NCI-H128 (cell line): ENCODE measurements around the gene AHCYL2.
A peak's percentile ranks its signal among the peaks of the same experiment; 100 is the strongest.
"Not testable (repeated sequence)": the region's sequence is repeated elsewhere in the genome, so short reads cannot be mapped to it uniquely, and the experiment has no call there.

Source experiments
- DNase-seq: peaks from one replicate; lab custom pipeline; 2025; ENCODE audit not compliant: unreplicated experiment; lab: John Stamatoyannopoulos, UW

AHCYL2 gene

DNA sequence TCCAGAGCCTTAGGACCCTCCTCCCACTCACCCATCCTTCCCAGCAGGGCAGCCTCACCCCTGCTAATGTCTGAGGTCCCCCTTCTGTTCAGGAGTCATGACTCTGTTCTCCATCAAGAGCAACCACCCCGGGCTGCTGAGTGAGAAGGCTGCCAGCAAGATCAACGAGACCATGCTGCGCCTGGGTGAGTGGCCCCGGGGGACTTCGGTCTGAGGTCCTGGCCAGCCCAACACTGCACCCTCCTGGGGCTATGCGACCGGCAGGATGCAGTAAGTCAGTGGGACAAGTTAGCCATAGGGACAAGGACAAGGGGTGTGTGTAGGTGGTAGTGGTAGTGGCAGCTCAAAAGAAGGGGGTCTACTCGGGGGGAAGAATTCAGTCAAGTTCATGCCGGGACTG is 16.2 kb upstream of the AHCYL2 start:
- DNase-seq: no peak

DNA sequence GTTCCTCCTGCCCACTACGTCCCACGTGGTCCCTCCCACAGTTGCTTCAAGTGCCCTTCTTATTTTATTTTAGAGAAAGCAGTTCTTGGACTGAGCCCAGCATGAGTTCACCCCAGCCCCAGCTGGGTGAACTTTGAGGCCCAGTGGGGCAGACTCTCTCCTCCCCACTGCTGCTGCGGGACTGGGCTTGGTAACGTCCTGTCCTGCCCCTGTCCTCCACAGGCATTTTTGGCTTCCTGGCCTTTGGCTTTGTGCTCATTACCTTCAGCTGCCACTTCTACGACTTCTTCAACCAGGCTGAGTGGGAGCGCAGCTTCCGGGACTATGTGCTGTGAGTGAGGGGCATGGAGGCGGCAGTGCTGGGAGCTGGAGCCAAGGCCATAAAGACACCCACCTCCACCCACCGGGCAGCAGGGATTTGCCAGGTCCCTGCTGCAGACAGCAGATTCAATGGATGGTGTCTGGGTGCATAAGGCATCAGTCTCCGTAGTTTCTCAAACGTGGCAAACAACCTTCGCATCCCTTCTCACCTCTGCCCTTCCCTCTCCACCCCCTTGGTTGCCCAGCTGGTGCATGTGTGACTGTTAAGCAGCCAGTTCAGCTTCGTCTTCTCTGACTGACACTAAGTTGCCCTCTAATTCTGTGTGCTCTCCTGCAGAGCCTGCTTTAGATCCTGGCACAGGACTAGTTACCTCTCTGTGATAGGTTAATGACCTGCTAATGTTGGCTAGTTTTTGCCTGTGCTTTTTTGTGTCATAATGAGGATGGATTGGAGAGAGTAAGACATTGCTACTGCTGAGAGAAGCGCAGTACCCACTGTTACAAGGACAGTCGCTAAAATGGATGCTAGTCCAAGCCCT is 15.5 kb upstream of the AHCYL2 start:
- DNase-seq: no peak

DNA sequence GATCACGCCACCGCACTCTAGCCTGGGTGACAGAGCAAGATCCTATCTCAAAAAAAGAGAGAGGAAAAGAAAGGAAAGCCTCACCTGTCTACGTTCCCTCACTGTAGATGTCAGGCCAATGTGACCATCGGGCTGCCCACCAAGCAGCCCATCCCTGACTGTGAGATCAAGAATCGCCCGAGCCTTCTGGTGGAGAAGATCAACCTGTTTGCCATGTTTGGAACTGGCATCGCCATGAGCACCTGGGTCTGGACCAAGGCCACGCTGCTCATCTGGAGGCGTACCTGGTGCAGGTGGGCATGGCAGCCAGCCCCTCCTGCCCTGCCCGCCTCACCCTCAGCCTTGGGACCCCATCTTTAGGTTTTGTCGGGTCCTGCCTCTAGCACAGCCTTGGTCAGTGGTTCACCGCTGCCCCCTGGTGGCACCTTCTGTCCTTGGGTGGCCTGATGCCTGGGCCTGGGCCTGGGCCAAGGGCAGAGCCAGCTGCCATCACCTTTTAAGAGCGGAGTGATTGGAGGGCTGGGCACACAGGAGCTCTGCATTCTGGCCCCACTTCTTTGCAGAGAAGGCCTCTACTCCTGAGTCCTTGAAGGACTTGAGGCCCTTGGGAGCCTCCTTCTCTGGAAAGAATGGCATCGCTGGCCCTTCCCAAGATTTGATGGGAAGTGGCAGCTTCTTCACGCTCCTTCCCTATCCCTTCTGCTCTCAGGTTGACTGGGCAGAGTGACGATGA is 14.4 kb upstream of the AHCYL2 start:
- no peak for DNase-seq

DNA sequence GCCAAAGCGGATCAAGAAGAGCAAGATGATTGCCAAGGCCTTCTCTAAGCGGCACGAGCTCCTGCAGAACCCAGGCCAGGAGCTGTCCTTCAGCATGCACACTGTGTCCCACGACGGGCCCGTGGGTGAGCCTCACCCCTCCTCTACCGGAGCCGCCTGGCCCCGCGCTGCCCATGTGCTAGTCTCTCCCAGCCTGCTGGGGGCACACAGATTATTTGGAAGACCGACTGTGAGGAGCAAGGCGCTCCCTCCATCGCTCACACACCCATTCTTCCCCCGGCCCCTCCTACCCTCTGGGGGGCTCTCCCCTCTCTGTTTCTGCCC is 13.9 kb upstream of the AHCYL2 start:
- no peak for DNase-seq

DNA sequence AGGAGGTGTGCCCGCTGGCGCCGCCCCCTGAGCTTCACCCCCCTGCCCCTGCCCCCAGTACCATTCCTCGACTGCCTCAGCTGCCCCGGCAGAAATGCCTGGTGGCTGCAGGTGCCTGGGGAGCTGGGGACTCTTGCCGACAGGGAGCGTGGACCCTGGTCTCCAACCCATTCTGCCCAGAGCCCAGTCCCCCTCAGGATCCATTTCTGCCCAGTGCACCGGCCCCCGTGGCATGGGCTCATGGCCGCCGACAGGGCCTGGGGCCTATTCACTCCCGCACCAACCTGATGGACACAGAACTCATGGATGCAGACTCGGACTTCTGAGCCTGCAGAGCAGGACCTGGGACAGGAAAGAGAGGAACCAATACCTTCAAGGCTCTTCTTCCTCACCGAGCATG is 12.7 kb upstream of the AHCYL2 start:
- no peak for DNase-seq

DNA sequence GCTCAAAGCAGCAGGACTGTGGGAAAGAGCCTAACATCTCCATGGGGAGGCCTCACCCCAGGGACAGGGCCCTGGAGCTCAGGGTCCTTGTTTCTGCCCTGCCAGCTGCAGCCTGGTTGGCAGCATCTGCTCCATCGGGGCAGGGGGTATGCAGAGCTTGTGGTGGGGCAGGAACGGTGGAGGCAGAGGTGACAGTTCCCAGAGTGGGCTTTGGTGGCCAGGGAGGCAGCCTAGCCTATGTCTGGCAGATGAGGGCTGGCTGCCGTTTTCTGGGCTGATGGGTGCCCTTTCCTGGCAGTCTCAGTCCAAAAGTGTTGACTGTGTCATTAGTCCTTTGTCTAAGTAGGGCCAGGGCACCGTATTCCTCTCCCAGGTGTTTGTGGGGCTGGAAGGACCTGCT is 12.2 kb upstream of the AHCYL2 start:
- no peak for DNase-seq

DNA sequence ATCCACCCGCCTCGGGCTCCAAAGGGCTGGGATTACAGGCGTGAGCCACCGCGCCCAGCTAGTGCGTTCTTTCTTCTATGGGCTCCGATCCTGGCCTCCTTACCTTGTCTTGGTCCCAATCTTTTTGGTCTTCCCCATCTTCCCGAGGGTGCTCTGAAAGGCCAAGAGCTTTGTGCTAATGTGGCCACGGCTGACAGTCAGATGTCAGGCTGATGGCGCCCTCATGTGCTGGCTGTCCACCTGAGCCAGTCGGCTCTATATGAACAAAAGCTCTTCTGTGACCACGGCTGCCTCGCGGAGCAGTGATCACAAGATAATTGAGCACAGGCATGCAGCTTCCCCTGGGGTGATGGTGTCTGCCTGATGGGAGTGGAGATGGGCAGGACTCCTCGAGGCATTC is 11.0 kb upstream of the AHCYL2 start:
- no peak for DNase-seq

DNA sequence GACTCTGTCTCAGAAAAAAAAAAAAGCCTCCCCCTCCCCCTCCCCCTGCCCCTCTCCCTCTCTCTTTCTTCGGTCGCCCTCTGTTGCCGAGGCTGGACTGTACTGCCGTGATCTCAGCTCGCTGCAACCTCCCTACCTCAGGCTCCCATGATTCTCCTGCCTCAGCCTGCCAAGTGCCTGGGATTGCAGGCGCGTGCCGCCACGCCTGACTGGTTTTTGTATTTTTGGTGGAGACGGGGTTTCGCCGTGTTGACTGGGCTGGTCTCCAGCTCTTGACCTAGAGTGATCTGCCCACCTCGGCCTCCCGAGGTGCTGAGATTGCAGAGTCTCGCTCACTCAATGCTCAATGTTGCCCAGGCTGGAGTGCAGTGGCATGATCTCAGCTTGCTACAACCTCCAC is 9.1 kb upstream of the AHCYL2 start:
- not testable (repeated sequence) for DNase-seq

DNA sequence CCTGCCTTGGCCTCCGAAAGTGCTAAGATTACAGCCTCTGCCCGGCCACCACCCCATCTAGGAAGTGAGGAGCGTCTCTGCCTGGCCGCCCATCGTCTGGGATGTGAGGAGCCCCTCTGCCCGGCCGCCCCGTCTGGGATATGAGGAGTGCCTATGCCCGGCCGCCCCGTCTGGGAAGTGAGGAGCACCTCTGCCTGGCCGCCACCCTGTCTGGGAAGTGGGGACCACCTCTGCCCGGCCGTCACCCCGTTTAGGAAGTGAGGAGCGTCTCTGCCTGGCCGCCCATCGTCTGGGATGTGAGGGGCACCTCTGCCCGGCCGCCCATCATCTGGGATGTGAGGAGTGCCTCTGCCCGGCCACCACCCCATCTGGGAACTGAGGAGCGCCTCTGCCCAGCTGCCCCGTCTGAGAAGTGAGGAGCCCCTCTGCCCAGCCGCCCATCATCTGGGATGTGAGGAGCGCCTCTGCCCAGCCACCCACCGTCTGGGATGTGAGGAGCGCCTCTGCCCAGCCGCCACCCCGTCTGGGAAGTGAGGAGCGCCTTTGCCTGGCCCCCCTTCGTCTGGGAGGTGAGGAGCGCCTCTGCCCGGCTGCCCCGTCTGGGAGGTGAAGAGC is 8.6 kb upstream of the AHCYL2 start:
- not testable (repeated sequence) for DNase-seq

DNA sequence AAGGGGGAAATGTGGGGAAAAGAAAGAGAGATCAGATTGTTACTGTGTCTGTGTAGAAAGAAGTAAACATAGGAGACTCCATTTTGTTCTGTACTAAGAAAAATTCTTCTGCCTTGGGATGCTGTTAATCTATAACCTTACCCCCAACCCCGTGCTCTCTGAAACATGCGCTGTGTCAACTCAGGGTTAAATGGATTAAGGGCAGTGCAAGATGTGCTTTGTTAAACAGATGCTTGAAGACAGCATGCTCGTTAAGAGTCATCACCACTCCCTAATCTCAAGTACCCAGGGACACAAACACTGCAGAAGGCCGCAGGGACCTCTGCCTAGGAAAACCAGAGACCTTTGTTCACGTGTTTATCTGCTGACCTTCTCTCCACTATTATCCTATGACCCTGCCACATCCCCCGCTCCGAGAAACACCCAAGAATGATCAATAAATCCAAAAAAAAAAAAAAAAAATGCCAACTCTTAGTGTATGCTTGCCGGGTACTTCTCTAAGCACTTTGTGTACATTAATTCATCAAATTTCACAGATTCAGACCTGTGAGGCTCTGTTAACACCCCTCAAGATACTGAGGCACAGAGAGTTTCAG is 7.9 kb upstream of the AHCYL2 start:
- DNase-seq: not testable (repeated sequence)

DNA sequence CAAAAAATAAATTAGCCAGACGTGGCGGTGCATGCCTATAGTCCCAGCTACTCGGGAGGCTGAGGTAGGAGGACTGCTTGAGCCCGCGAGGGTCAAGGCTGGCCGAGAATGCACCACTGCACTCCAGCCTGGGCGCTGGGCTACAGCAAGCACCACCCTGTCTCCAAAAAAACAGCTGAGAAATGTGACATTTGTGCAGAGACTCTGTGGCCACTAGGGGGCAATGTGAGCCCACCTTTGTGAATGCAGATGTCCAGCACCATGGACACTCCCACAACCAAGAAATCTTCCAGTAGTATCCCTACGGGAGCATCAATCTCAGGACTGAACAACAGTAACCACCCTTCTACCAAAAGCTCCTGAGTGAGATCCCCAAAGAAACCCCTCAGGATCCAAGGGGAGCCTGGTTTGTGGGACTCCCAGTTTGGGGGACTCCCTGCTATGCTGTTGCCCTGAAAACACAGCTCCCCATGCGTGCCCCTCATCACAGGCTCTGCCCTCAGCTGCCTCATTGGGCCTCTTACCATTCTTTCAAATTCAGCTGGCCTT is 6.2 kb upstream of the AHCYL2 start:
- peak; percentile 80 for DNase-seq

DNA sequence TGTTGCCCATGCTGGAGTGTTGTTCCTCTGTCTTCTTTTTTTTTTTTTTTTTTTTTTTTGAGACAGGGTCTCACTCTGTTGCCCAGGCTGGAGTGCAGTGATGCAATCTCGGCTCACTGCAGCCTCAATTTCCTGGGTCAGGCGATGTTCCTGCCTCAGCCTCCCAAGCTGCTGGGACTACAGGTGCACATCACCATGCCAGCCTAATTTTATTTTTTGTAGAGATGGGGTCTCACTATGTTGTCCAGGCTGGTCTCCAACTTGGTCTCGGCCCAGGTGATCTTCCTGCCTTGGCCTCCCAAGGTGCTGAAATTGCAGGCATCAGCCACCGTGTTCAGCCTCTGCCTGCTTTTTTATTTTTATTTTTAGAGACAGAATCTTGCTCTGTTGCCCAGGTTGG is 5.7 kb upstream of the AHCYL2 start:
- DNase-seq: not testable (repeated sequence)

DNA sequence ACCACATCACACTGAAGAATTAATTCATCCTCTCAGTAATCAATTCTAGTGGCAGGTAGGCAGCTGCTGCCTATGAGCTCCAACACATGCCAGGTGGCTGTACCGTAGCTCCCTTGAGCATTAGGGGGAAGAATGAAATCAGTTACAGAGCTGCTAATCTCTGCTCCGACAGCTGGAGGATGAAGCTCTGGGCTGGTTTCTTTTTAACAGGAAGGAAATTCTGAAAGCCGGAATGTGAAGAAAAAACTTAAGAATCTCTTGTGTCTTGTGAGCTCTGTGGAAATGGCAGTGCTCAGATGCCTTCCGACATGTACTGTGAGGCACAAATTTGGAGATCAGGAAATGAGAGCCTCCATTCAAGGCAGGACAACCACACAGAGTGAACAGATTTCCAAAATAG is 2.8 kb upstream of the AHCYL2 start:
- no peak for DNase-seq

DNA sequence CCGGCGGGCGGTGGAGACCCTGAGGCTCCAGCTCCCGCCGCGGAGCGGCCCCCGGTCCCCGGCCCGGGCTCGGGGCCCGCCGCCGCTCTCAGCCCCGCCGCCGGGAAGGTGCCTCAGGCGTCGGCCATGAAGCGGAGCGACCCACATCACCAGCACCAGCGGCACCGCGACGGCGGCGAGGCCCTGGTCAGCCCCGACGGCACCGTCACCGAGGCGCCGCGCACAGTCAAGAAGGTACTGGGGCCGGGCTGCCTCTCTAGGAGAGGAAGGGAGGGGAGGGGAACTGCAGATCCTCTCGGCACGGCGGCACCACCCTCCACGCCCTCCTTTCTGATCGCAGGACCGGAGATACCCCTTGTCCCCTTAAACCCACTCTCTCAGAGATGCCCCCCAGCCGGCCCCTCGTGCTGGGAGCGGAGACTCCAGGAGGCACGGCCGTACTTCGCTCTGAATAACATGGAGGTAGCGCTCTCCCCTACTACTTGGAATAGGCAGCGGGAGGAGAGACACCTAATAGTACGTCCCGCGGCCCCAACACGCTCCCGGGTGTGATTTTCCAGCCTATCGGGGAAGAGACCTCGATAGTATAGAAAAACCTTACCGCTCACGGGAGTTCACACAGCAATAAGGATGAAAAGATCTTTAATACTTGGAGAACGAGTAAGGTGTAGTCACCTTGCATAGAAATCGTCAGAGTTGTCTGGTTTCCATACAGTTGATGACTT is 538 bp downstream of the AHCYL2 start:
- no peak for DNase-seq

DNA sequence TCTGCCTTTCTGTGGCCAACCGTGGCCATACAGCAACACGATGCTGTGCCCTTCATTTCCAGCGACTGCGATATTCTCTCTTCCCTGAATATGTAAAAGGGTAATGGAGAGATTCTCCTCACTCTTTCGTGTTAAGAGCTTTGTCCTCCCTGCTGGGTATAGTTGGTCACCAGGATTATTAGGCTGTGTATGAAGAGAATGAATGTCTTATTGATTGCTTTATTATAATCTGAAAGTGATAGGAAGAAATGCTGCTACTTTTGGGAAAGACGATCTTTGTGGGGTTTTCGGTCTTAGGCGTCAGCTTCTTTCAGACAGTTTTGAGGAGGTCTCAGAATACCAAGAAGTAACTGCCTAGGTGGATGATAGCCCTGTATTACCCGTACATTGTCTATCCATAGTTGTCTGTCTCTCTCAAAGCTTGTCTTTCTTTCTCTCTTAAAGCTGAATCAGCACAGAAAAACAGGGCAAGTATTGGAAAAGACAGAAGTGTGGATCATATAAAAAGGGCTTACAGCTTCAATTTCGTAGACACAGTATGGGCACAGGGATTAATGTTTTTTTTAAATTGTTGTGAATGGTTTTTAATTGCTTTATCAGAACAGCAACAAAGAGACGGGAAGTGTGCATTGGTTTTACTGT is 1.2 kb downstream of the AHCYL2 start:
- no peak for DNase-seq

DNA sequence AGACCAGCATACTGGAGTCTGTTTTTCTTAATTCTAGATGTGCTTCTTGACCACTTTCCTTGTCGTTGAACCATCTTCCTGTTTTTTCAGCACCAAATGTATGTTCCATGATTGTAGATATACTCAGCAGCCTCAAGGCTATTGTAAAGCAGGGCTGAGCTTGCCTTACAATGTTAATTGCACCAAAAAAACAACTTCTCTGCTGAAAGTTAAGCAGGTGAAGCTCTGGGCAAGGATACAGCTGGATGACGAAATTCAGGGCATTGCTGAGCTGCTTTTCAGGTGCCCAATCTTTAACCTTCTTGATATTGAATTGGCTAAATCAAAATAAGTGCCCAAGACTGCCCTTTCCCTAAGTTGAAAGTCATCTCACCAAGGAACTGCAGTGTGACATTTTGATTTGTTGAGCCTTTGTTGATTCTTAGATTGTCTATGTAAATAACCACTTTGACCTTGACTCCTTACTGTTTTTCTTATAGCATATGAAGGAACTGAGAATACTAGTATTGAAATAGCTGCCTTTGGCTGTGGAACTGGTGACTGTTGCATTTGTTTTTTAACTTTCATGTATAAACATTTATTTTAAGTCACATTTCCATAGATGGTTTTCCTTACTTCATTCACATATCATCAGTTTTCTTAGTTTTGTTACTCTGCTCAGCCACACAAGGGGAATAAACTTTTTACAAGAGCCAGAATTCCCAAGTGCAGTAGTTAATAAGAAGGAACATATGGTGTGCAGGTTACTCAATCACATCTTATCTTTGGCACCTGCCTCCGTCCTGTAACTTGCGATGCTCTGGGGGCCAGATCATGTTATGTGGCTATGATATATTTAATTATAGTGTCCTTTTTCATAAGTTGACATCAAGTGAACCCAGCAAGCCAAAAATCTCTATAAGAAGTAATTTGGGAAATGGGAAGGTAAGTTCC is 3.1 kb downstream of the AHCYL2 start:
- DNase-seq: no peak

DNA sequence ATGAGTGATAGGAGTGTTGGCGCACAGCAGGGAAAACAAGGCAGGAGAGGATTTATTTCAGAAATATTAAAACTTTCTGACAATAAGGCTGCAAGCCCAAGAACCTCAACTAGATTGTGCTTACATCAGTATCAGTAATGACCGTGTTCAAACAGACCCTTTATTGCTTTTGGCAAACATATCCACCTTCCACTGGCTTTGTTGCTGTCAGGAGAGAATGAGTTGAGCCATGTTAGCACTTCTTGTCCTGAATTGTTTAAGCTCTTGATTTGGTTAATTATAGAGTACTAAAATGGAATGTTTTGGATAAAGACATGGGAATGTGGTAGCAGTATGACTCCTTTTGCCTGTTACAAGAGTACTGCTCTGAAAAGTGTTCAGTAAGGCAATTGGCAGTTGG is 3.8 kb downstream of the AHCYL2 start:
- DNase-seq: no peak

DNA sequence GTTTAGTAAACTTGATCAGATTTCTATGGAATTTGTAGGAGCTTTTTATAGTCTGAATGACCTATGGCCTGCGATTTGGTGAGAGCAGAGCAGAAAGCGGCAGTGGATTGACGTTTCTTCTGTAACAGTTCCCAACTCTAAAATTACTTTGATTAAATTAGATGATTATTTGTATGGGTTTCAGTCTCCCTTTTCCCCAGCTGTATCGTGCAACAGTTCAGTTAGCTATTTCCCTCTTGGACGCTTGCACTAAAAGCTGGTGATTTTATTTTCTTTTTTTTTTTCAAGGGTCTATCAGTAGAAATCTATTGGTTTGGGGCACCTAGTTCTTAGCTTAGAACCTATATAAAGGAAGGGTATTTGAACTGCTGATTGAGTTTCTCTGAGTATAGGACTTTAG is 6.8 kb downstream of the AHCYL2 start:
- DNase-seq: no peak

DNA sequence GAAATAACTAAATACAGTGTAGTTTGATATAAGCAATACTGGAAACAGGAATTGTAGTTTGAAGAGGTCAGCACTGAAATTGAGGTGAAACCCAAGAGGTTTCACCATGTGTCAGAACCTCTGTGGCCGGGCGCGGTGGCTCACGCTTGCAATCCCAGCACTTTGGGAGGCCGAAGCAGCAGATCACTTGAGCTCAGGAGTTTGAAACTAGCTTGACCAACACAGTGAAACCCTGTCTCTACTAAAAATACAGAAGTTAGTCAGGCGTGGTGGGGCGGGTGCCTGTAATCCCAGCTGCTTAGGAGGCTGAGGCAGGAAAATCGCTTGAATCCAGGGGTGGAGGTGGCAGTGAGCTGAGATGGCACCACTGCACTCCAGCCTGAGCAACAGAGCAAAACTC is 13.7 kb downstream of the AHCYL2 start:
- DNase-seq: no peak
